SH-SY5Y (cell line): ENCODE measurements around the gene LYVE1.

Experiments
- GATA2 ChIP-seq: IDR thresholded peaks from 2 replicates; pipeline ENCODE4 v1.6.1; 2011; ENCODE audit warnings: mild to moderate bottlenecking, low read depth, low read length
- GATA3 ChIP-seq: IDR thresholded peaks from 2 replicates; pipeline ENCODE4 v1.6.1; 2011; ENCODE audit warnings: low read depth, mild to moderate bottlenecking, low read length, moderate library complexity

DNA sequence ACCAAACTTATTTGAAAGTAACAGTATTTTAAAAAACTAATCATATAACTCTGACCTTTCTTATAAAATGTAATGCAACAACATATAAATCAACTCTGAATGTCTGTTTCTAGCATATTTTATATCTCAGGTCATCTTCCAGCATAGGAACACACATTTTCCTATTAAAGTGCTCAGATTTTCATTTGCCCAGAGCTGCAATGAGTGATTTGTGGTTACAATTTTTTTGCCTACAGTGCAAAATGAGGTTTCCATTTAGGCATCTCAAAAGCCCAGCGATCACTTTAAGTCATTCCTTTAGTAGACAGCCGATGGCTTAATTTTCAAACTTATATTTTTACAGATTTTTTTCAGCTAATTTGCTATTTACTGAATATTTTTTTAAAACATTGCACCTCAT is 1.0 kb downstream of the LYVE1 start:
- TF ChIP-seq GATA2 (no peak), GATA3 (no peak)
